OCI-LY1 (cell line): Measurements from ENCODE around the gene CIPC.

ENCODE experiments used
- EZH2 ChIP-seq: fragments of 200-600 bp; sonication (generic), shearing (Covaris generic); IDR thresholded peaks from 2 replicates; pipeline ENCODE4 v1.8.0; 2017; ENCODE audit warnings: borderline replicate concordance, mixed run types, mild to moderate bottlenecking, antibody characterized with exemption, low read length, moderate library complexity, mixed read lengths
- TF ChIP-seq, protein P1 (sequence below): fragments of 200-600 bp; sonication (generic), shearing (Covaris generic); IDR thresholded peaks from 2 replicates; pipeline ENCODE4 v1.5.1; 2017; ENCODE audit warnings: mild to moderate bottlenecking, antibody characterized with exemption, low read length, moderate library complexity, mixed read lengths

DNA sequence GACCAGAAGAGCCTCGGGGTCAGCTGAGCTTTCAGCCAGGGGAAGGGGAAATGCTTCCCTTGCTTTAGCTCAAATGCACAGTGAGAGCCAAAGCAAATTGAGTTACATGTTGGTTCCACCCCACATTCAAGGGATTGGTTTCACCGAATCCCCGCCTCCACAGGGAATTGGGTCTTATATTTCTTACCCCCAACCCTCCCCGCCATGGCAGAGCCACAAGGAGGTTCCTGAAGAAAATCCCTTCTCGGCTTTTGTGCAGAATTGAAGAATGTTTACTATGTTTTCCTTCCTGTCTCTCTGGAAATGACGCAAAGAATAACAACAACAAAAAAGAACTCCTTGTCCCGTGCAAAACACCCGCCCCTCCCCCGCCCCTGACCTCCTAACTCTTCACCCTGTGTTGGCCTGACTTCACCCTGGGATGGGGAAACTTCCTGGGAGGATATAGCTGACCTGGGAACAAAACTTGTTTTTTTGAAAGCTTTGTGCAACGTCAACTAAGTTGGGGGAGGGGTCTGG, 21.9 kb upstream of the CIPC start:
- TF ChIP-seq, protein P1, sequence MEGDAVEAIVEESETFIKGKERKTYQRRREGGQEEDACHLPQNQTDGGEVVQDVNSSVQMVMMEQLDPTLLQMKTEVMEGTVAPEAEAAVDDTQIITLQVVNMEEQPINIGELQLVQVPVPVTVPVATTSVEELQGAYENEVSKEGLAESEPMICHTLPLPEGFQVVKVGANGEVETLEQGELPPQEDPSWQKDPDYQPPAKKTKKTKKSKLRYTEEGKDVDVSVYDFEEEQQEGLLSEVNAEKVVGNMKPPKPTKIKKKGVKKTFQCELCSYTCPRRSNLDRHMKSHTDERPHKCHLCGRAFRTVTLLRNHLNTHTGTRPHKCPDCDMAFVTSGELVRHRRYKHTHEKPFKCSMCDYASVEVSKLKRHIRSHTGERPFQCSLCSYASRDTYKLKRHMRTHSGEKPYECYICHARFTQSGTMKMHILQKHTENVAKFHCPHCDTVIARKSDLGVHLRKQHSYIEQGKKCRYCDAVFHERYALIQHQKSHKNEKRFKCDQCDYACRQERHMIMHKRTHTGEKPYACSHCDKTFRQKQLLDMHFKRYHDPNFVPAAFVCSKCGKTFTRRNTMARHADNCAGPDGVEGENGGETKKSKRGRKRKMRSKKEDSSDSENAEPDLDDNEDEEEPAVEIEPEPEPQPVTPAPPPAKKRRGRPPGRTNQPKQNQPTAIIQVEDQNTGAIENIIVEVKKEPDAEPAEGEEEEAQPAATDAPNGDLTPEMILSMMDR: no peak
- TF ChIP-seq EZH2: no peak
